Kidney capillary endothelial cell (primary cell): ENCODE data around the gene UBE2E2.

ENCODE experiments used
- DNase-seq: peaks from one replicate; pipeline ENCODE4 v3.0.0-alpha.2; 2018; ENCODE audit warnings: low spot score

The UBE2E2 gene

DNA sequence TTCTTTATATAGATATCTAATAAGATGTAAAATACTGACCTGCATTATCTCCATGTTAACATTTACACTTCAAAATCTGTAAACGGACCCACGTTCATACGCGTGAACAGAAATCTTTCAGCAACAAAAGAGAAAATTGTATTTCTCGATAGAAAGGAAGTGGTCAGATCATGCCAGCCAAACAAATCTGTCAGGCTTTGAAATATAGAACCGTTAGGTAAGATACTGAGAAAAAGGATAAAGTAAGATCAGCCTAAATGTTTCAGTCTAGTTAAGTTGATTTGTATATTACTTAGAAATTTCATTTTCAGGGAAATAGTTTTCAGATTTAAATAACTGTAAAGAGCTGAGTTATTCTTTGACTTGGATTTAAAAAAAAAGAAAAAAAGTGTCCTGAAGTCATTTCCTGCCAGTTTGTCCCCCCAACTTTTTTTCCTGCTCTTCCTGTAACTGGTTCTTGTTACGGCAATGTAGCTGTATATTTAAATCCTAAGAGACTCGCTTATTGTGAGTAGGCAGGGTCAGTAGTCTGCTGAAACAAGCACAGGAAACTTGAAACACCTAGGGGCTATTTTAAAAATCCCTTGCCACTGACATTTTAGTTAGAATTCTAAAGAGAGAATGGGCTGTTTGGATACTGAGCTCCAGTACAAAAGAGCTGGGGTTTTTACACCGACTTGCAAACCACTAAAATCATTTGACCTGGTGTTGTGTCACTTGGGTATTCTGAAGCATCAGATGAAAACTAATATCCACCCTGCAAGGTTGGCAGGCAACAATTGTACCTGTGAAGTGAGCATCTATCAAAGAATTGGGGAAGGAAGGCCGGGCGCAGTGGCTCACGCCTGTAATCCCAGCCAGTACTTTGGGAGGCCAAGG, 237.5 kb downstream of the UBE2E2 start:
- peak; percentile 13 for DNase-seq

GRCh38 chr3:23442598-23443383, 239.7 kb downstream of the UBE2E2 start:
- DNase-seq: no peak

DNA sequence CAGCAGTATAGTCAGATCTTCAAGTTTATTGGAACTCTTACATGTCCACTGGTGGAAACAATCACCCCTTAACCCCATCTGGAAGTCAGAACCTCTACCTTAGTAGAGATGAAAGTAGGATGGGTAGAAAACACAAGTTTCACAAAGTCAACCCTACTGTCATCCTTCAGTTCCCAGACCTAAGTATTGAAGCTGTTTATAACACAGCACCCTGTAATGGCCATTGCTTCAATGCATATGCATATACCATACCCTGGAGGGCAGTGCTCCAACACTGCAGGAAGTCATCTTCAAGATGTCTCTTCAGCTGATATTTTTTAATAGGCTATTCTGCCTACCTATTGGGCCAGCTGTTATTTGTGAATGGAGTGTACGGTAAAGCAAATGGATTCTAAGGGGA, 241.3 kb downstream of the UBE2E2 start:
- no peak for DNase-seq

DNA sequence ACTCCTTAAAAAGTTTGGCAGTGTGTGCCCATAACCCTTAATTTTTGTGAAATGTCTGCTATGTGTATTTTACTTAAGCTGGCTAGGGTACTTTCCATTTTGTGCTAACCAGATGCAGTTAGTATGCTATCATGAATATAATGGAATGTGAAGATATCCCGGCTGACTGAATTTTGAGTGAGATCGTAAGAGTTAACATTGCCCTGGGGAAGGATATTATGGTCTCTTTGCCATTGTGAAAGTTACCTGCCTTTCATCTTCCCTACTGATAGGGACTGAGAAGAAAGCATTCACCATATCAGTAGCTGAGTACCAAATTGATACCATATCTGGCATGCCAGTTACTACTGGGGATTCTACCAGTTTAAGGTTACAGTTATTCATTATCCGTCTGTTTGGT, 243.2 kb downstream of the UBE2E2 start:
- DNase-seq: no peak

DNA sequence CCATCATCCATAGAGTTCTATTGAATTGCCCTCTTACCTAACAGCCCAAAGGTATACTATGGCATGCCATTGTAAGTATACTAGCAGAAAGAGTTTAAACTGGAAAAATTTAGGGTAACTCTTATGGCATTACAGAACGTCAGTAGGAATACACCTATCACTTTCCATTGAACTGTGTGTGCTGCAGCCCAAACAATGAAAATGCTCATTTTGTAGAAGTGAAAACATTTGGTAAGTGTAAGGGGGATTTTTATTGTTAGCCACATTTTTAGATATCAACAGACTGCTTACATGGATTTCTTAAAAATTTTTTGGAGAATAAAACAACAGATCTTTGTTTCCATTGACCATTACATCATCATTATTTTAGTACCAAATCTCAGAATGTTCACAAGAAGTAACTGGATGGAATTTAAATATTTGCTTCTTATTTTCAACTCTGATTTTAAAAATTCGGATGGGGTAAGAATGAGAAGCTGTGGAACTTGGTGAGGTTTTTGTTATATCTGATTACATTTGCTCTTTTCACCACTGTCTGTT, 245.9 kb downstream of the UBE2E2 start:
- DNase-seq: no peak

GRCh38 chr3:23450051-23450450, 246.9 kb downstream of the UBE2E2 start:
- no peak for DNase-seq

GRCh38 chr3:23450806-23451205, 247.7 kb downstream of the UBE2E2 start:
- no peak for DNase-seq

- no peak for DNase-seq
Observed at GRCh38 chr3:23452408-23452807, 249.3 kb downstream of the UBE2E2 start.

GRCh38 chr3:23455084-23455483, 252.0 kb downstream of the UBE2E2 start:
- no peak for DNase-seq

- DNase-seq: no peak
Observed at GRCh38 chr3:23455775-23456174, 252.6 kb downstream of the UBE2E2 start.

DNA sequence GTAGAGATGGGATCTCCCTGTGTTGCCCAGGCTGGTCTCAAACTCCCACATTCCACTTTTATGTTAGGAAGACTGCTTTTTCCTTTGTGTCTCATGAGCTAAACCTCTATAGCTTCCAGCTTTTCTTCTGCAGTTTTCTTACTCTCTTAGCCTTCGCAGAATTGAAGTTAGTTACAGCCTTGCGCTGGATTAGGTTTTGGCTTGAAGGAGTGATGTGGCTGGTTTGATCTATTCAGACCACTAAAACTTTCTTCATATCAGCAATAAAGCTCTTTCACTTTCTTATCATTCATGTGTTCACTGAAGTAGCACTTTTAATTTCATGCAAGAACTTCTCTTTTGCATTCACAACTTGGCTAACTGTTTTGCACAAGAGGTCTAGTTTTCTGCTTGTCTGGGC, 254.6 kb downstream of the UBE2E2 start:
- DNase-seq: no peak

GRCh38 chr3:23459465-23459864, 256.3 kb downstream of the UBE2E2 start:
- DNase-seq: no peak

GRCh38 chr3:23459889-23460546, 256.9 kb downstream of the UBE2E2 start:
- no peak for DNase-seq

DNA sequence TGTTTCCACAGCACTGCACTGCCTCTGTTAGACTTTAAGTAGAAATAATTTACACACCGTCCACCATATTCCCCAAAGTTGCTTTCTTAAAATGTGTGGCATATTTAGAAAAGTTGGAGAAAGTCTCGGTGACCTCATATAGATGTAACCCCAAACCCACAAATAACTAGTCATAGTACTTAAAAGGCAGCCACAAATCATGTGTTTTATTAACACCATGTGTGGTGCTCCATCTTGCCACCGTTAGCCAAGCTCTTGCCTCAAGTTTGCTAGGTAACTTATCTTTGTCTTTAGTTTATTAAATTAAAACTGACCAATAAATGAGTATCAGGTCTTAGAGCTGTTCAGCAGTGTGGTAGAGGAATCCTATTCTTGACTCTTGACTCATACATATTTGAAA, 257.9 kb downstream of the UBE2E2 start:
- no peak for DNase-seq

DNA sequence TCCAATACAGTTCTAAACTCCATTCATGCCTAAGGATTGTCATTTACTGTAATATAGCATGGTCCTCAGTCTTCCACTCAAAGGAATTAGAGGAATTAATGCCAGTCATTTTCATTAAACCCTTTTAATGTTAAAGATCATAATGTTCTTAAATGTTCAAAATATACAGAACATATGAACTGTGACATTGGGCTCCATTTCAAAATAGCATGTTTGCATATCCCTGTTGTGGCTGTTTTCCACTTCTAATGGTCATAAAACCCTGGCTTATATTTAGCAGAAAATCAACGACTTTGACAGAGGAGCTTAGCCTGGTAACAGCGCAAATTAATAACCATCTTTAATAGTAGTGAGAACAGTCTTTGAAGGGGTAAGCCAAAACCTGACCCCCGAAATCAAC, 260.7 kb downstream of the UBE2E2 start:
- no peak for DNase-seq

DNA sequence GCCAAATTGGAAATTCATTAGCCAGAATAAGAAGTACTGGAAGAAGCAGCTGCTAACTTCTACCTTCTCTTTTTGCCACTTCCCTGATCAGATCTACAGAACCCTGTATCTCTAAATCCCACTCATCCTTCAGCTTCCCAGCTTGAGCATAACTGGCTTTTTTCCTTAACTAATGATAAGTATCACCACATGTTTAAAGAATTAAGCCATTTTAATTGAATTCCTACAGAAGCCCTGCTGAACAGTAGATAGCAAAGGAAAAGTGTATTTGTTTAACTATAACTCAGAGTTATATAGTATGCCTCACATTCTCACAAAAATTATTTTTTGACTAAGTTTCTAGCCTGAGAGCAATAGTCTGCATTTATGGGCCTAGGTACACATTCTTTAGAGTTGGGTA, 262.4 kb downstream of the UBE2E2 start:
- DNase-seq: no peak

- DNase-seq: no peak
Observed at GRCh38 chr3:23468203-23468602, 265.1 kb downstream of the UBE2E2 start.

GRCh38 chr3:23474580-23475357, 271.6 kb downstream of the UBE2E2 start:
- DNase-seq: no peak

DNA sequence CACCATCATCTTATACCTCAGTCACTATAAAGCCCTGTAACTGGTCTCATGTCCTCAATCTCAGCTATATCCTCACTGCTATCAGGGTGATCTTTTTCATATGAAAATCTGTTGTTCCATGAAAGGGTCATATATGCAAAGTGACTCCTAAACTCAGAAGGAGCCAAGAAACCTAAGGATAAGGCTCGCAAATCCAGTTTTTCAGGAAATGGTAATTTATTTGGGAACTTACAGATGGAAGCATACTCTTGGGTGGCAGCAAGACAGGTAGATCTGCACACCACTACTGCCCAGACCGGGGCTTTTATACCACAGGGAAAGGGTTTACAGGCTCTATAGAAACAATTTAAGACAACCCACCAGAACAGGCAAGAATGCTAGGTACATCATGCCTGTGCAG, 272.3 kb downstream of the UBE2E2 start:
- no peak for DNase-seq

- DNase-seq: no peak
Observed at GRCh38 chr3:23479026-23479425, 275.9 kb downstream of the UBE2E2 start.

- DNase-seq: no peak
Observed at GRCh38 chr3:23479615-23480328, 276.6 kb downstream of the UBE2E2 start.
